HEK293 (cell line): ENCODE measurements around the gene PPEF1.

Experiments used
- CTCF ChIA-PET: fragments of 350-600 bp; formaldehyde crosslinking; extraction: SDS; loops from one replicate; lab custom pipeline; 2021; ENCODE audit warnings: antibody characterized with exemption; lab: Yijun Ruan, JAX
- POLR2A ChIA-PET: fragments of 300-600 bp; formaldehyde crosslinking; extraction: SDS; loops from one replicate; lab custom pipeline; 2020; ENCODE audit warnings: antibody characterized with exemption, inconsistent platforms; lab: Yijun Ruan, JAX
- H3K27ac ChIP-seq: fragments of 200-500 bp; sonication (Bioruptor generic); 2 replicates; pipeline ENCODE4 v1.5.1; 2014; ENCODE audit warnings: low read depth, low read length, control low read depth, inconsistent platforms; ENCODE audit errors: extremely low read depth
- H3K36me3 ChIP-seq, 2 experiments: fragments of 200-500 bp in 1 of 2; sonication (Bioruptor generic) in 1 of 2; 1 replicate in 1 of 2; 2 replicates in 1 of 2; pipeline ENCODE4 v1.5.1; 2014 to 2017; ENCODE audit warnings: inconsistent platforms in 2 of 2, low read length in 2 of 2; ENCODE audit not compliant: control insufficient read depth in 2 of 2, insufficient read depth in 1 of 2
- H3K4me1 ChIP-seq: fragments of 200-500 bp; sonication (Bioruptor generic); 2 replicates; pipeline ENCODE4 v1.5.1; 2014; ENCODE audit warnings: mild to moderate bottlenecking, low read length, inconsistent platforms; ENCODE audit not compliant: control insufficient read depth, insufficient read depth
- H3K4me3 ChIP-seq: 2 replicates; pipeline ENCODE4 v1.5.1; 2011; ENCODE audit warnings: low read depth, mild to moderate bottlenecking, control low read depth, low read length, moderate library complexity
- H3K9me3 ChIP-seq: fragments of 200-500 bp; sonication (Bioruptor generic); 2 replicates; pipeline ENCODE4 v1.5.1; 2014; ENCODE audit warnings: low read depth, low read length, inconsistent platforms; ENCODE audit not compliant: control insufficient read depth, insufficient read depth
- GFI1B ChIP-seq: fragments of 450-650 bp; formaldehyde crosslinking; IDR thresholded peaks from 2 replicates; pipeline ENCODE4 v1.5.1; 2016; ENCODE audit warnings: missing biosample characterization, missing genetic modification characterization
- IKZF3 ChIP-seq: fragments of 450-650 bp; IDR thresholded peaks from 2 replicates; pipeline ENCODE4 v1.5.0; 2018; ENCODE audit warnings: missing biosample characterization, mild to moderate bottlenecking, missing genetic modification characterization, moderate library complexity
- SCRT2 ChIP-seq: fragments of 450-650 bp; formaldehyde crosslinking; IDR thresholded peaks from 2 replicates; pipeline ENCODE4 v1.5.1; 2016; ENCODE audit warnings: missing biosample characterization, missing genetic modification characterization
- ZBTB20 ChIP-seq: fragments of 450-650 bp; formaldehyde crosslinking; IDR thresholded peaks from 2 replicates; pipeline ENCODE4 v1.5.1; 2016; ENCODE audit warnings: missing biosample characterization, missing genetic modification characterization
- ZBTB48 ChIP-seq: fragments of 450-650 bp; formaldehyde crosslinking; IDR thresholded peaks from 2 replicates; pipeline ENCODE4 v1.5.1; 2016; ENCODE audit warnings: missing biosample characterization, missing genetic modification characterization
- ZNF114 ChIP-seq: fragments of 450-650 bp; formaldehyde crosslinking; IDR thresholded peaks from 2 replicates; pipeline ENCODE4 v1.5.0; 2017; ENCODE audit warnings: missing biosample characterization, missing genetic modification characterization
- ZNF266 ChIP-seq: fragments of 450-650 bp; formaldehyde crosslinking; IDR thresholded peaks from 2 replicates; pipeline ENCODE4 v1.5.1; 2016; ENCODE audit warnings: missing biosample characterization, missing genetic modification characterization, low read depth
- ZNF324 ChIP-seq: fragments of 450-650 bp; formaldehyde crosslinking; IDR thresholded peaks from 2 replicates; pipeline ENCODE4 v1.5.1; 2016; ENCODE audit warnings: missing biosample characterization, missing genetic modification characterization
- ZNF341 ChIP-seq: fragments of 450-650 bp; formaldehyde crosslinking; IDR thresholded peaks from 2 replicates; pipeline ENCODE4; 2016; ENCODE audit warnings: low read depth, missing biosample characterization, missing genetic modification characterization
- ZNF423 ChIP-seq: fragments of 450-650 bp; formaldehyde crosslinking; IDR thresholded peaks from 2 replicates; pipeline ENCODE4 v1.5.1; 2016; ENCODE audit warnings: missing biosample characterization, missing genetic modification characterization
- ZNF473 ChIP-seq: fragments of 450-650 bp; formaldehyde crosslinking; IDR thresholded peaks from 2 replicates; pipeline ENCODE4 v1.5.1; 2017; ENCODE audit warnings: missing biosample characterization, missing genetic modification characterization
- ZNF560 ChIP-seq: fragments of 450-650 bp; formaldehyde crosslinking; IDR thresholded peaks from 2 replicates; pipeline ENCODE4 v1.5.1; 2017; ENCODE audit warnings: missing biosample characterization, missing genetic modification characterization, borderline replicate concordance
- ZNF561 ChIP-seq: fragments of 450-650 bp; IDR thresholded peaks from 2 replicates; pipeline ENCODE4 v1.5.1; 2018; ENCODE audit warnings: missing biosample characterization, missing genetic modification characterization, borderline replicate concordance
- ZNF629 ChIP-seq: fragments of 450-650 bp; formaldehyde crosslinking; IDR thresholded peaks from 2 replicates; pipeline ENCODE4 v1.5.1; 2017; ENCODE audit warnings: missing biosample characterization, missing genetic modification characterization
- ZNF654 ChIP-seq: fragments of 450-650 bp; formaldehyde crosslinking; IDR thresholded peaks from 2 replicates; pipeline ENCODE4 v1.5.1; 2016; ENCODE audit warnings: low read depth, missing biosample characterization, missing genetic modification characterization
- ZNF791 ChIP-seq: fragments of 450-650 bp; formaldehyde crosslinking; IDR thresholded peaks from 2 replicates; pipeline ENCODE4 v1.5.1; 2016; ENCODE audit warnings: missing biosample characterization, missing genetic modification characterization
- TF ChIP-seq, protein P1 (sequence below): fragments of 450-650 bp; formaldehyde crosslinking; IDR thresholded peaks from 2 replicates; pipeline ENCODE4 v1.5.1; 2016; ENCODE audit warnings: missing biosample characterization, missing genetic modification characterization
- TF ChIP-seq, protein P2 (sequence below): fragments of 450-650 bp; formaldehyde crosslinking; conservative IDR thresholded peaks from 2 replicates; pipeline ENCODE4 v1.5.1; 2016; ENCODE audit warnings: low read depth, missing biosample characterization, missing genetic modification characterization
- TF ChIP-seq, protein P3 (sequence below): fragments of 450-650 bp; formaldehyde crosslinking; IDR thresholded peaks from 2 replicates; pipeline ENCODE4 v1.5.1; 2016; ENCODE audit warnings: missing biosample characterization, missing genetic modification characterization, borderline replicate concordance

The PPEF1 gene

DNA sequence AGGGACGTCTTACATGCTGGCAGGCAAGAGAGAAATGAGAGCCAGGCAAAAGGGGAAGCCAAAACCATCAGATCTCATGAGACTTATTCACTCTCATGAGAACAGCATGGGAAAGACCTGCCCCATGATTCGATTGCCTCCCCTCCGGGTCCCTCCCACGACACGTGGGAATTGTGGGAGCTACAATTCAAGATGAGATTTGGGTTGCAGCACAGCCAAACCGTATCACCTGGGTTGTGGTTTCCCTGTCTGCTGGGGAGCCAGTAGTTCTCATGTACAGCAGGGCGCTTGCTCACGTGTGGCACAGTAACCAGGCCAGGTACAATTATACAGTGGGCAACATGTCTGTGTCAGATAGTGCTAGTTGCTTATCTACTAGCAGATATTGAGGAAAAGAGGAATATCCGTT is 24.5 kb upstream of the PPEF1 start:
- TF ChIP-seq ZNF560 (tag by site-specific recombination): no peak
- TF ChIP-seq, protein P1, sequence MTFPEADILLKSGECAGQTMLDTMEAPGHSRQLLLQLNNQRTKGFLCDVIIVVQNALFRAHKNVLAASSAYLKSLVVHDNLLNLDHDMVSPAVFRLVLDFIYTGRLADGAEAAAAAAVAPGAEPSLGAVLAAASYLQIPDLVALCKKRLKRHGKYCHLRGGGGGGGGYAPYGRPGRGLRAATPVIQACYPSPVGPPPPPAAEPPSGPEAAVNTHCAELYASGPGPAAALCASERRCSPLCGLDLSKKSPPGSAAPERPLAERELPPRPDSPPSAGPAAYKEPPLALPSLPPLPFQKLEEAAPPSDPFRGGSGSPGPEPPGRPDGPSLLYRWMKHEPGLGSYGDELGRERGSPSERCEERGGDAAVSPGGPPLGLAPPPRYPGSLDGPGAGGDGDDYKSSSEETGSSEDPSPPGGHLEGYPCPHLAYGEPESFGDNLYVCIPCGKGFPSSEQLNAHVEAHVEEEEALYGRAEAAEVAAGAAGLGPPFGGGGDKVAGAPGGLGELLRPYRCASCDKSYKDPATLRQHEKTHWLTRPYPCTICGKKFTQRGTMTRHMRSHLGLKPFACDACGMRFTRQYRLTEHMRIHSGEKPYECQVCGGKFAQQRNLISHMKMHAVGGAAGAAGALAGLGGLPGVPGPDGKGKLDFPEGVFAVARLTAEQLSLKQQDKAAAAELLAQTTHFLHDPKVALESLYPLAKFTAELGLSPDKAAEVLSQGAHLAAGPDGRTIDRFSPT (tag by site-specific recombination): no peak
- no peak for TF ChIP-seq ZNF114 (tag by site-specific recombination)
- Histone ChIP-seq H3K4me1 (no peaks in the 10 kb centered on the region), H3K9me3 (no peaks in the 10 kb centered on the region), H3K36me3 (no peaks in the 10 kb centered on the region), H3K27ac (no peak overlapping the region), H3K4me3 (no peak overlapping the region)
- CTCF ChIA-PET: no interaction called here
- POLR2A ChIA-PET: no interaction called here

DNA sequence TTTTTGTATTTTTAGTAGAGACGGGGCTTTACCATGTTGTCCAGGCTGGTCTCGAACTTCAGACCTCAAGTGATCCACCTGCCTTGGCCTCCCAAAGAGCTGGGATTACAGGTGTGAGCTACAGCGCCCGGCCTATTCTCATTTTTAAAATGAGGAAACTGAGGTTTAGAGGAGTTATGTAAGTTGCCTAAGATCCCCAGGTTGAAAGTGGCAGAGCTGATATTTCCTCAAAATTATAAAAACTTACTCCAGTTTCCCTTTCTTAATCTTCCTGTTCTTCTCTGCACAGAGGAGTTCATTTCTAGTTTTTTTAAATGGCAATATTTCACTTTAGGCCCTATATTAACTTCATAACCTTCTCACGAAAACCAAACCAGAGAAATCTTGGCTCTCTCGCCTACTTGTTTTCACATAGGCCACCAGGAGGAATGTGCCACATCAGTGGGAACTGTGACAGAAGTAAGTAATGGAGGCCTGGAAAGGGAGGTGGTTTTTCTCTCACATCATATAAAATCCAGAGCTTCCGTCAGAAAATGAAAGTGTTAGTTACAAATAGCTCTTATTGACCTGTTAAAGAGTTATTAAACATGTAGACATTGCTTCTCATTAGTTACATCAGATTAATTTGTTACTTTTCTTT is 19.5 kb upstream of the PPEF1 start:
- H3K36me3 ChIP-seq: no peaks in the 10 kb centered on the region
- no peaks in the 10 kb centered on the region for H3K4me1 ChIP-seq
- ChIA-PET POLR2A (no interaction called here), CTCF (interaction anchor here (0.6 to 1.4 kb wide), 3 partner anchors 12 to 408 kb away, joined by 4 to 6 read pairs (median 5); no protein-coding TSS in a partner anchor)
- TF ChIP-seq GFI1B (tag by site-specific recombination): no peak
- no peak for TF ChIP-seq ZNF629 (tag by site-specific recombination)
- no peak for TF ChIP-seq SCRT2 (tag by site-specific recombination)
- no peak for TF ChIP-seq ZNF266 (tag by site-specific recombination)
- no peak for TF ChIP-seq ZNF423 (tag by site-specific recombination)
- no peak for TF ChIP-seq ZNF791 (tag by site-specific recombination)
- TF ChIP-seq, protein P2, sequence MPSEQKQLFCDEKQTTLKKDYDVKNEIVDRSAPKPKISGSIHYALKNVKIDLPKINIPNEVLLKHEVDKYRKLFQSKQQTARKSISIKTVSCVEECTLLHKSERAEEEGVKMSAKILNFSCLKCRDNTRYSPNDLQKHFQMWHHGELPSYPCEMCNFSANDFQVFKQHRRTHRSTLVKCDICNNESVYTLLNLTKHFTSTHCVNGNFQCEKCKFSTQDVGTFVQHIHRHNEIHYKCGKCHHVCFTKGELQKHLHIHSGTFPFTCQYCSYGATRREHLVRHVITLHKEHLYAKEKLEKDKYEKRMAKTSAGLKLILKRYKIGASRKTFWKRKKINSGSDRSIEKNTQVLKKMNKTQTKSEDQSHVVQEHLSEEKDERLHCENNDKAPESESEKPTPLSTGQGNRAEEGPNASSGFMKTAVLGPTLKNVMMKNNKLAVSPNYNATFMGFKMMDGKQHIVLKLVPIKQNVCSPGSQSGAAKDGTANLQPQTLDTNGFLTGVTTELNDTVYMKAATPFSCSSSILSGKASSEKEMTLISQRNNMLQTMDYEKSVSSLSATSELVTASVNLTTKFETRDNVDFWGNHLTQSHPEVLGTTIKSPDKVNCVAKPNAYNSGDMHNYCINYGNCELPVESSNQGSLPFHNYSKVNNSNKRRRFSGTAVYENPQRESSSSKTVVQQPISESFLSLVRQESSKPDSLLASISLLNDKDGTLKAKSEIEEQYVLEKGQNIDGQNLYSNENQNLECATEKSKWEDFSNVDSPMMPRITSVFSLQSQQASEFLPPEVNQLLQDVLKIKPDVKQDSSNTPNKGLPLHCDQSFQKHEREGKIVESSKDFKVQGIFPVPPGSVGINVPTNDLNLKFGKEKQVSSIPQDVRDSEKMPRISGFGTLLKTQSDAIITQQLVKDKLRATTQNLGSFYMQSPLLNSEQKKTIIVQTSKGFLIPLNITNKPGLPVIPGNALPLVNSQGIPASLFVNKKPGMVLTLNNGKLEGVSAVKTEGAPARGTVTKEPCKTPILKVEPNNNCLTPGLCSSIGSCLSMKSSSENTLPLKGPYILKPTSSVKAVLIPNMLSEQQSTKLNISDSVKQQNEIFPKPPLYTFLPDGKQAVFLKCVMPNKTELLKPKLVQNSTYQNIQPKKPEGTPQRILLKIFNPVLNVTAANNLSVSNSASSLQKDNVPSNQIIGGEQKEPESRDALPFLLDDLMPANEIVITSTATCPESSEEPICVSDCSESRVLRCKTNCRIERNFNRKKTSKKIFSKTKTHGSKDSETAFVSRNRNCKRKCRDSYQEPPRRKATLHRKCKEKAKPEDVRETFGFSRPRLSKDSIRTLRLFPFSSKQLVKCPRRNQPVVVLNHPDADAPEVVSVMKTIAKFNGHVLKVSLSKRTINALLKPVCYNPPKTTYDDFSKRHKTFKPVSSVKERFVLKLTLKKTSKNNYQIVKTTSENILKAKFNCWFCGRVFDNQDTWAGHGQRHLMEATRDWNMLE (tag by site-specific recombination): no peak
- TF ChIP-seq ZBTB48 (tag by site-specific recombination): no peak
- no peak for TF ChIP-seq ZNF473 (tag by site-specific recombination)
- no peak for TF ChIP-seq ZNF654 (tag by site-specific recombination)
- no peak for TF ChIP-seq ZNF341 (tag by site-specific recombination)
- no peak for TF ChIP-seq ZNF324 (tag by site-specific recombination)
- no peak for TF ChIP-seq ZNF561
- TF ChIP-seq ZBTB20 (tag by site-specific recombination): no peak
- TF ChIP-seq, protein P3, sequence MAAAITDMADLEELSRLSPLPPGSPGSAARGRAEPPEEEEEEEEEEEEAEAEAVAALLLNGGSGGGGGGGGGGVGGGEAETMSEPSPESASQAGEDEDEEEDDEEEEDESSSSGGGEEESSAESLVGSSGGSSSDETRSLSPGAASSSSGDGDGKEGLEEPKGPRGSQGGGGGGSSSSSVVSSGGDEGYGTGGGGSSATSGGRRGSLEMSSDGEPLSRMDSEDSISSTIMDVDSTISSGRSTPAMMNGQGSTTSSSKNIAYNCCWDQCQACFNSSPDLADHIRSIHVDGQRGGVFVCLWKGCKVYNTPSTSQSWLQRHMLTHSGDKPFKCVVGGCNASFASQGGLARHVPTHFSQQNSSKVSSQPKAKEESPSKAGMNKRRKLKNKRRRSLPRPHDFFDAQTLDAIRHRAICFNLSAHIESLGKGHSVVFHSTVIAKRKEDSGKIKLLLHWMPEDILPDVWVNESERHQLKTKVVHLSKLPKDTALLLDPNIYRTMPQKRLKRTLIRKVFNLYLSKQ (tag by site-specific recombination): no peak
- no peak for TF ChIP-seq IKZF3 (tag by site-specific recombination)
- no peaks in the 10 kb centered on the region for H3K9me3 ChIP-seq
- H3K4me3 ChIP-seq: no peak overlapping the region
- H3K27ac ChIP-seq: no peak overlapping the region
